ENCODE data around the gene TRAF3IP1.

- TF ChIP-seq, protein P1, sequence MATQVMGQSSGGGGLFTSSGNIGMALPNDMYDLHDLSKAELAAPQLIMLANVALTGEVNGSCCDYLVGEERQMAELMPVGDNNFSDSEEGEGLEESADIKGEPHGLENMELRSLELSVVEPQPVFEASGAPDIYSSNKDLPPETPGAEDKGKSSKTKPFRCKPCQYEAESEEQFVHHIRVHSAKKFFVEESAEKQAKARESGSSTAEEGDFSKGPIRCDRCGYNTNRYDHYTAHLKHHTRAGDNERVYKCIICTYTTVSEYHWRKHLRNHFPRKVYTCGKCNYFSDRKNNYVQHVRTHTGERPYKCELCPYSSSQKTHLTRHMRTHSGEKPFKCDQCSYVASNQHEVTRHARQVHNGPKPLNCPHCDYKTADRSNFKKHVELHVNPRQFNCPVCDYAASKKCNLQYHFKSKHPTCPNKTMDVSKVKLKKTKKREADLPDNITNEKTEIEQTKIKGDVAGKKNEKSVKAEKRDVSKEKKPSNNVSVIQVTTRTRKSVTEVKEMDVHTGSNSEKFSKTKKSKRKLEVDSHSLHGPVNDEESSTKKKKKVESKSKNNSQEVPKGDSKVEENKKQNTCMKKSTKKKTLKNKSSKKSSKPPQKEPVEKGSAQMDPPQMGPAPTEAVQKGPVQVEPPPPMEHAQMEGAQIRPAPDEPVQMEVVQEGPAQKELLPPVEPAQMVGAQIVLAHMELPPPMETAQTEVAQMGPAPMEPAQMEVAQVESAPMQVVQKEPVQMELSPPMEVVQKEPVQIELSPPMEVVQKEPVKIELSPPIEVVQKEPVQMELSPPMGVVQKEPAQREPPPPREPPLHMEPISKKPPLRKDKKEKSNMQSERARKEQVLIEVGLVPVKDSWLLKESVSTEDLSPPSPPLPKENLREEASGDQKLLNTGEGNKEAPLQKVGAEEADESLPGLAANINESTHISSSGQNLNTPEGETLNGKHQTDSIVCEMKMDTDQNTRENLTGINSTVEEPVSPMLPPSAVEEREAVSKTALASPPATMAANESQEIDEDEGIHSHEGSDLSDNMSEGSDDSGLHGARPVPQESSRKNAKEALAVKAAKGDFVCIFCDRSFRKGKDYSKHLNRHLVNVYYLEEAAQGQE (IDR thresholded peaks at IDR 0.05; ENCODE audit: insufficient read depth in 1 of 2, low read depth in 2 of 2, low read length in 2 of 2), result no peak
- TF ChIP-seq POLR2AphosphoS5 (IDR thresholded peaks at IDR 0.05; ENCODE audit: low read depth, low read length) (no peak), SIN3A (IDR thresholded peaks at IDR 0.05; ENCODE audit: borderline replicate concordance, insufficient read depth, low read length) (no peak)
Measured at GRCh38 chr2:238406998-238407285, 86.6 kb downstream of the TRAF3IP1 start.

All from PFSK-1 (cell line).